Amniotic epithelial cell (primary cell): Measurements from ENCODE around the gene LIMK2.

ENCODE experiments used
- DNase-seq: peaks from one replicate; pipeline ENCODE4 v3.0.0-alpha.2; 2010; ENCODE audit warnings: low read depth

The LIMK2 gene

DNA sequence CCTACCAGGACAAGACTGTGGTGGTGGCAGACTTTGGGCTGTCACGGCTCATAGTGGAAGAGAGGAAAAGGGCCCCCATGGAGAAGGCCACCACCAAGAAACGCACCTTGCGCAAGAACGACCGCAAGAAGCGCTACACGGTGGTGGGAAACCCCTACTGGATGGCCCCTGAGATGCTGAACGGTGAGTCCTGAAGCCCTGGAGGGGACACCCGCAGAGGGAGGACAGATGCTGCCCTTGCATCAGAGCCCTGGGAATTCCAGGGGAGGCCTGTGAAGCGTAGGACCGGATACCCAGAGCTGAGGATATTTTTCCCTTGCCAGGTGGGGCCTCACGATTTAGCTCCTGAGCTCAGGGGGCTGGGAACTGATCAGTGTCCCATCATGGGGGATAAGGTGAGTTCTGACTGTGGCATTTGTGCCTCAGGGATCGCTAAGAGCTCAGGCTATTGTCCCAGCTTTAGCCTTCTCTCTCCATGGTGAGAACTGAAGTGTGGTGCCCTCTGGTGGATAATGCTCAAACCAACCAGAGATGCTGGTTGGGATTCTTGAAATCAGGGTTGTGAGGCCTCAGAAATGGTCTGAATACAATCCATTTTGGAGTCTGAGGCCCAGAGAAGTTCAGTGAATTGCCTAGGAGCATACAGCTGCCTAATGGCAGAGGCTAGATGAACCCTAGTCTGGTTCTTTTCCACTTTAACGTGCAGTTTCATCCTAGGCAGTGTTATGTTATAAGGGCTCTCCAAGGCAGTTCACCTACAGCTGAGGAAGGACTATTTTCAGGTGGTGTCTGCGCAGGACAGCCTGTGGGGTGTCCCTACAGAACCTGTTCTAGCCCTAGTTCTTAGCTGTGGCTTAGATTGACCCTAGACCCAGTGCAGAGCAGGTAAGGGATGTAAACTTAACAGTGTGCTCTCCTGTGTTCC lies 60.7 kb downstream of the LIMK2 start:
- DNase-seq = peak; percentile 55

DNA sequence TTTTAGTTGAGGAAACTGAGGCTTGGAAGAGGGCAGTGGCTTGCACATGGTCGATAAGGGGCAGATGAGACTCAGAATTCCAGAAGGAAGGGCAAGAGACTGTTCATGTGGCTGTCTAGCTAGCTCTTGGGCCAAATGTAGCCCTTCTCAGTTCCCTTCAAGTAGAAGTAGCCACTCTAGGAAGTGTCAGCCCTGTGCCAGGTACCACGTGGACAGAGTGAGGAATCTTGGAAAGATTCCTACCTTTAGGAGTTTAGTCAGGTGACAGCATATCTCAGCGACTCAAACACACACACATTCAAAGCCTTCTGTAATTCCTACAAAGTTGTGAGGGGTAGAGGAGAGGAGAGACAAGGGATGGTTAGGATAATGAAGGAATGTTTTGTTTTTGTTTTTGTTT lies 61.9 kb downstream of the LIMK2 start:
- no peak for DNase-seq

DNA sequence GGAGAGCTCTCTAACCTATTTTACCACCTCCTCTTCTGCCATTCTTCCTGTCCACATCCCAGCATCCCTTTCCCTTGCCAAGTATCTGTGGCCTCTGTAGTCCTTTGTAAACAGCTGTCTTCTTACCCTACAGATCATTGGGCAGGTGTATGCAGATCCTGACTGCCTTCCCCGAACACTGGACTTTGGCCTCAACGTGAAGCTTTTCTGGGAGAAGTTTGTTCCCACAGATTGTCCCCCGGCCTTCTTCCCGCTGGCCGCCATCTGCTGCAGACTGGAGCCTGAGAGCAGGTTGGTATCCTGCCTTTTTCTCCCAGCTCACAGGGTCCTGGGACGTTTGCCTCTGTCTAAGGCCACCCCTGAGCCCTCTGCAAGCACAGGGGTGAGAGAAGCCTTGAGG lies 62.9 kb downstream of the LIMK2 start:
- DNase-seq = no peak

DNA sequence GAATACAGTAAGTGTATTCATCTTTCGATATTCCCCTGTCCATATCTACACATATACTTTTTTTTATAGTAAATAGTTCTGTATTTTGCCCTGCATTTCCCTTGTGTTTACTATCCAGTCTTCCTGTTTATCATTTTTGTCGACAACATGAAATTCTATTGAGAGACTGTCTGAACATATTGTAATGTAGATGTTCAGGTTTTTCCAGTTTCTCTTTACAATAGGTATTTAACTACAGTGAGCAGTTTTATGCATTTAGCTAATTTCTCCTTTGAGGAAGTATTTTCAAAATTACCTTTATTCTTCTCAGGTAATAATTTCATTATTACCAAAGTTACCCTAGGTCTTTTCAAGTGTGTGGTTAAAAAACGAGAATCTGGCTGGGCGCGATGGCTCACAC lies 63.5 kb downstream of the LIMK2 start:
- no peak for DNase-seq

DNA sequence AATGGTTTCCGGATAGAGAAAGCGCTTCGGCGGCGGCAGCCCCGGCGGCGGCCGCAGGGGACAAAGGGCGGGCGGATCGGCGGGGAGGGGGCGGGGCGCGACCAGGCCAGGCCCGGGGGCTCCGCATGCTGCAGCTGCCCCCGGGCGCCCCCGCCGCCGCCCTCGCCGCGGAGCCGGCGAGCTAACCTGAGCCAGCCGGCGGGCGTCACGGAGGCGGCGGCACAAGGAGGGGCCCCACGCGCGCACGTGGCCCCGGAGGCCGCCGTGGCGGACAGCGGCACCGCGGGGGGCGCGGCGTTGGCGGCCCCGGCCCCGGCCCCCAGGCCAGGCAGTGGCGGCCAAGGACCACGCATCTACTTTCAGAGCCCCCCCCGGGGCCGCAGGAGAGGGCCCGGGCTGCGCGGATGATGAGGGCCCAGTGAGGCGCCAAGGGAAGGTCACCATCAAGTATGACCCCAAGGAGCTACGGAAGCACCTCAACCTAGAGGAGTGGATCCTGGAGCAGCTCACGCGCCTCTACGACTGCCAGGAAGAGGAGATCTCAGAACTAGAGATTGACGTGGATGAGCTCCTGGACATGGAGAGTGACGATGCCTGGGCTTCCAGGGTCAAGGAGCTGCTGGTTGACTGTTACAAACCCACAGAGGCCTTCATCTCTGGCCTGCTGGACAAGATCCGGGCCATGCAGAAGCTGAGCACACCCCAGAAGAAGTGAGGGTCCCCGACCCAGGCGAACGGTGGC lies 64.5 kb downstream of the LIMK2 start:
- no peak for DNase-seq

DNA sequence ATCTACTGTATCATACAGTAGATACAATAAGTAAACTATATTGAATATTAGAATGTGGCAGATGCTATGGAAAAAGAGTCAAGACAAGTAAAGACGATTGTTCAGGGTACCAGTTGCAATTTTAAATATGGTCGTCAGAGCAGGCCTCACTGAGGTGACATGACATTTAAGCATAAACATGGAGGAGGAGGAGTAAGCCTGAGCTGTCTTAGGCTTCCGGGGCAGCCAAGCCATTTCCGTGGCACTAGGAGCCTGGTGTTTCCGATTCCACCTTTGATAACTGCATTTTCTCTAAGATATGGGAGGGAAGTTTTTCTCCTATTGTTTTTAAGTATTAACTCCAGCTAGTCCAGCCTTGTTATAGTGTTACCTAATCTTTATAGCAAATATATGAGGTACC lies 65.6 kb downstream of the LIMK2 start:
- DNase-seq = no peak

DNA sequence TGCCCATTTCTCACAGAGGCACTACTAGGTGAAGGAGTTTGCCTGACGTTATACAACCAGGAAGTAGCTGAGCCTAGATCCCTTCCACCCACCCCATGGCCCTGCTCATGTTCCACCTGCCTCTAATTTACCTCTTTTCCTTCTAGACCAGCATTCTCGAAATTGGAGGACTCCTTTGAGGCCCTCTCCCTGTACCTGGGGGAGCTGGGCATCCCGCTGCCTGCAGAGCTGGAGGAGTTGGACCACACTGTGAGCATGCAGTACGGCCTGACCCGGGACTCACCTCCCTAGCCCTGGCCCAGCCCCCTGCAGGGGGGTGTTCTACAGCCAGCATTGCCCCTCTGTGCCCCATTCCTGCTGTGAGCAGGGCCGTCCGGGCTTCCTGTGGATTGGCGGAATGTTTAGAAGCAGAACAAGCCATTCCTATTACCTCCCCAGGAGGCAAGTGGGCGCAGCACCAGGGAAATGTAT lies 66.1 kb downstream of the LIMK2 start:
- DNase-seq = no peak

DNA sequence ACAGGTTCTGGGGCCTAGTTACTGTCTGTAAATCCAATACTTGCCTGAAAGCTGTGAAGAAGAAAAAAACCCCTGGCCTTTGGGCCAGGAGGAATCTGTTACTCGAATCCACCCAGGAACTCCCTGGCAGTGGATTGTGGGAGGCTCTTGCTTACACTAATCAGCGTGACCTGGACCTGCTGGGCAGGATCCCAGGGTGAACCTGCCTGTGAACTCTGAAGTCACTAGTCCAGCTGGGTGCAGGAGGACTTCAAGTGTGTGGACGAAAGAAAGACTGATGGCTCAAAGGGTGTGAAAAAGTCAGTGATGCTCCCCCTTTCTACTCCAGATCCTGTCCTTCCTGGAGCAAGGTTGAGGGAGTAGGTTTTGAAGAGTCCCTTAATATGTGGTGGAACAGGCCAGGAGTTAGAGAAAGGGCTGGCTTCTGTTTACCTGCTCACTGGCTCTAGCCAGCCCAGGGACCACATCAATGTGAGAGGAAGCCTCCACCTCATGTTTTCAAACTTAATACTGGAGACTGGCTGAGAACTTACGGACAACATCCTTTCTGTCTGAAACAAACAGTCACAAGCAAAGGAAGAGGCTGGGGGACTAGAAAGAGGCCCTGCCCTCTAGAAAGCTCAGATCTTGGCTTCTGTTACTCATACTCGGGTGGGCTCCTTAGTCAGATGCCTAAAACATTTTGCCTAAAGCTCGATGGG lies 66.7 kb downstream of the LIMK2 start:
- DNase-seq = no peak

DNA sequence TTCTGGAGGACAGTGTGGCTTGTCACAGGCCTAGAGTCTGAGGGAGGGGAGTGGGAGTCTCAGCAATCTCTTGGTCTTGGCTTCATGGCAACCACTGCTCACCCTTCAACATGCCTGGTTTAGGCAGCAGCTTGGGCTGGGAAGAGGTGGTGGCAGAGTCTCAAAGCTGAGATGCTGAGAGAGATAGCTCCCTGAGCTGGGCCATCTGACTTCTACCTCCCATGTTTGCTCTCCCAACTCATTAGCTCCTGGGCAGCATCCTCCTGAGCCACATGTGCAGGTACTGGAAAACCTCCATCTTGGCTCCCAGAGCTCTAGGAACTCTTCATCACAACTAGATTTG lies 67.2 kb downstream of the LIMK2 start:
- DNase-seq = no peak

DNA sequence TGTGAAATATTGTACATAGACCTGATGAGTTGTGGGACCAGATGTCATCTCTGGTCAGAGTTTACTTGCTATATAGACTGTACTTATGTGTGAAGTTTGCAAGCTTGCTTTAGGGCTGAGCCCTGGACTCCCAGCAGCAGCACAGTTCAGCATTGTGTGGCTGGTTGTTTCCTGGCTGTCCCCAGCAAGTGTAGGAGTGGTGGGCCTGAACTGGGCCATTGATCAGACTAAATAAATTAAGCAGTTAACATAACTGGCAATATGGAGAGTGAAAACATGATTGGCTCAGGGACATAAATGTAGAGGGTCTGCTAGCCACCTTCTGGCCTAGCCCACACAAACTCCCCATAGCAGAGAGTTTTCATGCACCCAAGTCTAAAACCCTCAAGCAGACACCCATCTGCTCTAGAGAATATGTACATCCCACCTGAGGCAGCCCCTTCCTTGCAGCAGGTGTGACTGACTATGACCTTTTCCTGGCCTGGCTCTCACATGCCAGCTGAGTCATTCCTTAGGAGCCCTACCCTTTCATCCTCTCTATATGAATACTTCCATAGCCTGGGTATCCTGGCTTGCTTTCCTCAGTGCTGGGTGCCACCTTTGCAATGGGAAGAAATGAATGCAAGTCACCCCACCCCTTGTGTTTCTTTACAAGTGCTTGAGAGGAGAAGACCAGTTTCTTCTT lies 67.9 kb downstream of the LIMK2 start:
- no peak for DNase-seq

DNA sequence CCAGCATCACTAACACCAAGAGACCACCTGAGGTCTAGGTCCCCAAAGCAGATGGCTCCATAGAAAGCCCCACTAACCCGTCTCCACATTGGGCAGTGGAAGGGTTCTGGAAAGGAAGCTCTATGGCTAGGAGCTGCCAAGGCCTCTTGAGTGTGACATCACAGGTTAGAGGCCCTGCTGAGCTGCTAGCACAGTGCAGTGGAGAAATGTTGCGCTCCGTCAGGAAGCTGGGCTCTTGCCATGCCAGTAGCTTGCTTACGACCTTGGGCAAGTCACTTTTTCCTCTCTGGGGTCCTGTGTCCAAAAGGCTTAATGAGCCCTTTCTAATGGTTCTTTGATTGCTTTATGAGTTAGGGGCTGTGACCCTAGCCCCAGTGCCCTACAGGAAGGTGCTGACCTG lies 69.6 kb downstream of the LIMK2 start:
- no peak for DNase-seq

DNA sequence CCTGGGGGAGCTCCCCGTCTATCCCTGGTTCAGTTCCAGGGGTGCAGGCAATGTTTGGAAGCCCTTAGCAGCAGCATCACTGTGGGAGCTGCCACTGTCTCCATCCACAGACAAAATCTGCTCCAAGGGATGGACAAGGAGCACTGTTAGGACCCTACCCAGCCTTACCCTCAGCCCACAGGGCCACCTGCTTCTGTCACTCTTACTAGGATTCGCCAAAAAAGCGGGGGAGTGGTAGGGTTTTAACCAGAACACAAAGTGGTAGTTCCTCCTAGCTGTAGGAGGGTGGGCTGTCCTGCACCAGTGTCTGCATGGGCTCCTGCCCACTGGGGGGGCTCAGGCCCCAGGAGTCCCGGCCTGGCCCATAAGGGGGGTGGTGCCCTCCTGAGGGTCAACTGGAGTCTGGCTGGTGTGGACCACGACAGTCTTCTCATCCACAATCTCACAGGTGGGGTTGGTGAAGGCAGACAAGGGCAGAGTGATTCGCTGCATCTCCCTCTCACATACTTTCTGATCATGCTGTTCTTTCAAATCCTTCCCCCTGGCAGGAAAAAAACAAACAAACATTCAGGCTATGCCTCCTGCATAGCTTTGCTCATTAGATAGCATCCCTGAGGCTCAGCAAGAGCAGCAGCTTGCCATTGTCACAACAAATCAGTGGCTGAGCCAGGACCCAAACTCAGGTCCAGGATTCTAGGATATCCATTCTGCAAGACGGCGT lies 70.8 kb downstream of the LIMK2 start:
- no peak for DNase-seq

DNA sequence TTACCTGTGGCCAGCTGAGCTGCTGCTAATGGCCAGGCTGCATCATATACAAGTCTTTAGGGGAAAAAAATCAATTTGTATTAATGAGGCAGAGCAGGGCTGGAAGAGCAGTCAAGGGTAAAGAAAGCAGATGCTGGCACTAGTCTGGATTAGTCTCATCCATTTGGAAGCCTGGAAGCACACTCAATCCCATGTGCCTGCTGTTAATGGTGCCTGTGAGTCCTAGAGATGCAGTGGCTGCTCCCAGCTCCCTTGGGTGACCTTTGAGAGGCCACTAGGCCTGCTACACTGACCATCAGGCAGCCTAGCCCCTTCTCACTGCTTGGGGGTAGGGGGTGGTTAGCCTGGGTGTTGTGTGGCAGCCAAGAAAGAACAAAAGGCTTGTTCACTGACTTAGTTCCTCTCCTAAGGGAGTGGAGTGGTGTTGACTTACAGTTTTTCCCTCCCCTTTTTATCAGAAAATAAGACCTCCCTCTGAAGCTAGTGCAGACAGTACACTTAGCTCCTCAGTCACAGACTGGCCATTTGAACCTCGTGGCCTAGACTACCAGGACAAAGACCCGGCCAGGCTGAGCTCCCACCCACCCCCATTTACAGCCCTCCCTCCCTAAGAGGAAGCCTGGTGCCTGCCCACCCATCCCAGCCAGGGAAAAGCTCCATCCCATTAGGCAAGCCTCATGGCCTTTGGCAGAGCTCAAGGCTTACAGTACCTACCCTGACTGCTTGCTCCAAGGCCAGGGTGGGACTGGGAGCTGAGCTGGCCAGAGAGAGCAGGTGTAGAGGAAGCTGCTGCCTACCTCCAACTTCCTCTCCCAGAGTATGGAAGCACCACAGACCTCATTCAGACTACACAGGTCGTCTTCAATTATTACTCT lies 72.4 kb downstream of the LIMK2 start:
- no peak for DNase-seq

DNA sequence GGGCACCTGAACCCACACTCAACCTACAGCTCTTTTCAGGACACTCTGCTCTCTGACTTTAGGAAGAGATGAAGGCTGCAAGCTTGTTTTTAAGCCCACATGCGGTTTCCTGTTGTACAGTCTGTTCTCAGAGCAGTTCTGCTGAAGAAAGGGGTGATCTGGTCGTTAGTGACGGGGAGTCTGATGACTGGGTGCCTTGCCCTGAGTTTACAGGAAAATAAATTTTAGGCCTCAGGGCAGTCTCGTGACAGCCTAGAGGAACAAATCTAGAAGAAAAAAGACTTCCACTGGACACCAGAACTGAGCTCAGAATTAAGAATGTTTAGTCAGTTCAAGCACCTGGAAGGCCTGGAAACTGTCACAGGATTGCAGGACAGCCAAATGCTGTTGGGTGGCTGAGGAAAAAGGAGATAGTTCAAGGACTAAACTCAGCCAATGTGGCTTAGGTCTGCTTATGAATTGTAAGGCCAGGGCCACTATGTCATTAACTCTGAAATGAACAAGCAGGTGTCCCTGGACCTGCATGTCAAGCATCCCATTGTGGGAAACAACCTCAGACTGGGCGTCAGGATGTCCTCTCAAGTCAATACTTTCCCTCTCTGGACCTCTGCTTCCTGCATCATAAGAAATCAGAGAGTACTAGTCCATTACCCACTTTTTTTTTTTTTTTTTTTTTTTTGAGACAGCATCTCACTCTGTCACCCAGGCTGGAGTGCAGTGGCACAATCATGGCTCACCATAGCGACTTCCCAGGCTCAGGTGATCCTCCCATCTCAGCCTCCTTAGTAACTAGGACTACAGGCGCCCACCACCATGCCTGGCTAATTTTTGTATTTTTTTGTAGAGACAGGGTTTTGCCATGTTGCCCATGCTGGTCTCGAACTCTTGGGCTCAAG lies 74.5 kb downstream of the LIMK2 start:
- peak; percentile 78 for DNase-seq

DNA sequence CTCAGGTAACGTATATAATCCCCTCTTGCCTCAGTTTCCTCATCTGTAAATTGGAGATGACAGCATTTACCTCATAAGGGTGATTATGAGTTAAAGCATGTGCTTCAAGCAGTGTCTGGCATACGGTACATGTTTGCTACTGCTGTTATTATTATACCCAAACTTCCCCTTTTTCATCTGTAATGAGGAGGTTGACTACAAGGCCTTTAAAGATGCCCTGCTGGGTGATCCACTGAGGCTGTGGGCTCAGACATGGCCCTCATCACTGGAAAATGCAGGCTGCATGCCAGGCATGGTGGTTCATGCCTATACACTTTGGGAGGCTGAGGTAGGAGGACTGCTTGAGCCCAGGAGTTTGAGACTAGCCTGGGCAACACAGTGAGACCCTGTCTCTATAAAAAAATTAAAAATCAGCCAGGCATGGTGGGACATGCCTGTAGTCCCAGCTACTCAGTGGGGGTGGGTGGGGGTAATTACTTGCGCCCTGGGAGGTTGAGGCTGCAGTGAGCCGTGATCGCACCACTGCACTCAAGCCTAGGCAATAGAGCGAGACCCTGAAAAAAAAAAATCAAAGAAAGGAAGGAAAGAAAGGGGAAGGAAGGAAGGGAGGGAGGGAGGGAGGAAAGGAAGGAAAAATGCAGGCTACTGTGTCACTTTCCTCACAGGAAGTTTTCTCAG lies 75.9 kb downstream of the LIMK2 start:
- no peak for DNase-seq

DNA sequence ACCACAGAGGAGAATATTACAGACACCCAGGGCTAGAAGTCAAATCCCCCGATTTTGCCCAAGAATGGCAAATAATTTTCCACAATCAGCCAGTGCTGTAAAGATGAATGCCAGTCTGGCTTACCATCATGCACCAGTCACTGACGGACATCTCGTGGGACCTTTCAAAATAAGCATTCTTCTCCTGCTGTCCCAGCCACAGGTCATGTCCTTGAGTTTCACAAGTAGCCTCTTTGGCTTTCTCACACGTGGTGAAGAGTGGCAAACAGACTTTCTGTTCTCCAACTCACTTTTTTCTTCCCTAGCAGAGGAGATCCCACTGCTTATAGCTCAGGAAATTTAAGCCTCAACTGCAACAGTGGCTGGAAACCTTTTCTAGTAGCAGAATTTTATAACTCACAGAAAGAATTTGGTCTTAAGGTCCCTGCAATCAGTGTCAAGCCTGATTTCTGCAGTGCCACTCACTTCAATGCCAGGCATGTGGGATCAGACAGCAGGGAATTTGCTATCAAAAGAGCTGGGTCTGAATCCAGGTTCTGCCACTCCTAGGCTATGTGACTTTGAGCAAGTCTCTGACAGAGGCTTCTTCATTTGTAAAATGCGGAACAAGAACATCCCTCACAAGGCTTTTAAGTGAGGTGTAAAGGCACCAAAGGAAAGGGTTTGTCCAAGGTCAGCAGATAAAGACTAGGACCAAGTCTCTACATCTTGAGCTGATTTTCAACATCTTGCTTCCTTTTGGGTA lies 76.6 kb downstream of the LIMK2 start:
- peak; percentile 43 for DNase-seq

DNA sequence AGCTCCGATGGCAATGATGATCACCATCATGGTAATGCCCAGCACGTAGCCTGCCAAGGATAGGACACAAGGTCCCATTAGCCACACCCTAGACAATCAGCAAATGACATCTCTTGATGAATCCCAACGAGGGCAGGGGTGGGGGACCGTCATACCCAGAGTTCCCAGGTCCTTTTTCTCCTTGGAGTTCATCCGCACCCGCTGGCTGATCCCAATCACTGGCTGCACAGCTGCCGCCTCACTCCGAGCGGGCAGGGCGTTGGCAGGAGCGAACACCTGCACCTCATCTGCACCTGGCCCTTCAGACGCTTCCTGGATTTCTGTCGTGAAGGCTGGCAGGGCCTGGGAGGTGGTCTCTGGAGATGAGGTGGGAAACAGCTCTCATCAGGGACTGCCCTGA lies 77.2 kb downstream of the LIMK2 start:
- no peak for DNase-seq
